GM23338 (cell line): Measurements from ENCODE around the gene NR2C2AP.

Experiments
- CTCF ChIP-seq, 2 experiments: fragments of 200-600 bp in 1 of 2; sonication (generic) in 1 of 2; conservative IDR thresholded peaks; 2 replicates each; pipeline versions ENCODE4 v1.5.1 to v1.6.1; 2016 to 2017; ENCODE audit warnings: antibody characterized with exemption in 2 of 2, low read depth in 2 of 2, mild to moderate bottlenecking in 2 of 2, moderate library complexity in 1 of 2
- EZH2 ChIP-seq: fragments of 200-600 bp; sonication (generic); IDR thresholded peaks from one replicate; pipeline ENCODE4 v1.8.0; 2017; ENCODE audit warnings: antibody characterized with exemption, mild to moderate bottlenecking, low read depth; ENCODE audit not compliant: unreplicated experiment
- POLR2AphosphoS5 ChIP-seq: IDR thresholded peaks from 2 replicates; pipeline ENCODE4 v1.6.1; 2016; ENCODE audit warnings: antibody characterized with exemption, low read depth

- no peak for TF ChIP-seq CTCF (conservative IDR thresholded peaks at IDR 0.05; ENCODE audit: low read depth in 2 of 2)
- TF ChIP-seq EZH2: no peak
- no peak for TF ChIP-seq POLR2AphosphoS5
These were observed 33.0 kb upstream of the NR2C2AP start for GRCh38 chr19:19236173-19236572.
